Sciatic nerve (tissue), 2 donors: Measurements from ENCODE around the gene WDR27. TPM values are rescaled to one million over a fixed set of nuclear protein-coding genes. Genes with fewer than 3 reads are reported as not detected.
"Not testable (repeated sequence)": the region's sequence is repeated elsewhere in the genome, so short reads cannot be mapped to it uniquely, and the experiment has no call there.

Experiments
- ATAC-seq: fragments of 200-7000 bp; cut with Tn5 transposase; one replicate; pipeline ENCODE4 v1.9.1; 2020; ENCODE audit warnings: mild to moderate bottlenecking, moderate library complexity
- DNase-seq: peaks from one replicate; pipeline ENCODE4 v3.0.0-alpha.2; 2020; ENCODE audit warnings: low spot score
- intact Hi-C: fragments of 100-400 bp; cut with DNase I; formaldehyde crosslinking; loops from one replicate; pipeline ENCODE4 v1.14.2; 2022
- total RNA-seq: library from RNA; stranded (reverse); fragmentation: NEBNext Ultra II Directional; extraction: Animal tissue kit (Norgen Biotek cat#: 25700); gene quantifications from one replicate; pipeline ENCODE4 v1.2.1, GENCODE V29; 2021
- donor health status: DM: no; HTN: no; CAD: no.
- donor health status: DM: no; HTN: no; CAD: no.

WDR27 gene
- total RNA-seq, 1 donor from 2014 or later = 58.5 TPM

GRCh38 chr6:169441292-169441691 is 260.5 kb downstream of the WDR27 start:
- intact Hi-C loops = no loop called here
- DNase-seq (no peak), ATAC-seq (no peak)

- ATAC-seq = no peak
- intact Hi-C loops = no loop called here
- no peak for DNase-seq
Observed at GRCh38 chr6:169439710-169440109, 262.1 kb downstream of the WDR27 start.

GRCh38 chr6:169434554-169434953 is 267.3 kb downstream of the WDR27 start:
- ATAC-seq, DNase-seq, intact Hi-C loops: not testable (repeated sequence)

DNA sequence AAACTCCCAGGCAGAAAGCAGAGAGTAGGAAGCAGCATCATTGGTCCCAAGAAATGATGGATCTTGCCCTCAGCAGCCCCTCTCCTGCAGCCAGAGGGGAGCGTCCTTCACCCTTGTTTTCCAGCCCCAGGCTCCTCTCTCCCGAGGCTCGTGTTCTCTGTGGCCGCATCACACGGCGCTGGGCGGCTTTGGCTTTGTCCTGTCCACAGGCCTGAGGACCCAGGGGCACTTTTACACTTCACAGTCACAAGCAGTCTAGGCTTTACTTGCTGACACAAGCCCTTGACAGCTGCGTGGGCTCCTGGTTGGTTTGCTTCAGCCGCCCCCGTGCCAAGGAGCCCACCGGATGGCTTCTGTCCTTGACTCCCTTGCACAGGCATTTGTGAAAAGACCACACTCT is 272.8 kb downstream of the WDR27 start:
- peak; percentile 3 for ATAC-seq
- intact Hi-C loops = no loop called here
- no peak for DNase-seq

- DNase-seq (no peak), ATAC-seq (peak; percentile 68)
- intact Hi-C loops = no loop called here
Observed at GRCh38 chr6:169428532-169428931, 273.3 kb downstream of the WDR27 start.

GRCh38 chr6:169427856-169428255 is 274.0 kb downstream of the WDR27 start:
- ATAC-seq = peak; percentile 82
- intact Hi-C loops = no loop called here
- no peak for DNase-seq

DNA sequence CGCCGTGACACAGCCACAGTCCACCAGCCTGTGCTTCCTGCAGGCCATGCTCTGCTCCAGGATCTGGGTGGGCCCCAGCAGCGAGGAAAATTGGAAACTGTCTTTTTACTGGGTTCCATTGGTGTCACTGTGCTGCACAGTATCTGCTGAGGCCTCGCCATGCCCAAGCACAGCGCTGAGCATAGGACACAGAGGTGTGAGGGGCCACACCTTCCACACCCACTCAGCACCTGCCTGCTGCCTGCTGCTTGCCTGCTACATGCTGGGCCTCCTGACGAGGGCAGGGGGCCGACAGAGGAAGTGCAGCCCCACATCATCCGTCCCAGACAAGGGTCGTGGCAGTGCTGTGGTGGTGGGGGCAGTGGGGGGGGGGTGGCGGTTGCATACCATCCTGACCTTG is 275.2 kb downstream of the WDR27 start:
- ATAC-seq (no peak), DNase-seq (no peak)
- intact Hi-C loops = no loop called here

- ATAC-seq (no peak), DNase-seq (no peak)
- intact Hi-C loops = no loop called here
Observed at GRCh38 chr6:169425628-169426370, 276.0 kb downstream of the WDR27 start.

GRCh38 chr6:169424821-169425240 is 277.0 kb downstream of the WDR27 start:
- intact Hi-C loops = no loop called here
- peak; percentile 50 for ATAC-seq
- DNase-seq = no peak

DNA sequence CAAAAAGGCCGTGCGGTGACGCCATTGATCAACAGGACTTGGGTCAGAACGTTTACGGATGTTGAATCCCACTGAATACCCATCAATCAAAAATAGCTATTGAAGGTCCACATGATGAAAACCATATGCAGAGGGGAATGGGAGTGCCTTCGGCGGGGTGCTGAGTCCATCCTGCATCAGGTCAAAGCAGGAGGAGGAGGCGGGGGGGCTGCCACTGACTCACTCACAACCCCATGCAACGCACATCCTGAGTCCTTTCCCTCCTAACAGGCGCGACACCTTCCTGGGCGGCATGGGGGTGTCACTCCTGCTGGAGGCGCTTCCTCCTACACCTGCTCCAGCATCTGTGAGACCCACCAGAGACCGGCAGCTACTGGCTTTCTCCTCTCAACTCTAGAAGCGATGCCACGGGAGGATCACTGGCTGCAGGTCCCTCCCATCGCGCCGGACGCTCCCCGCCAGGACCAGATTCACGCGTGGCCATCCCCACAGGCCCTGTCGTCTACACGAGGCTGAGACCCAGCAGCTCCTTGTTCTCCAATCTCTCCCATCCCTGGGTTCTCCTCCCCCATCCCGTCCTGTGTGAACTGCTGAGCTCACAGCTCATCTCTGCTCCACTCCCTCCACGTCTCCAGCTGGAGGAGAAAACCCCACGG is 277.6 kb downstream of the WDR27 start:
- DNase-seq = no peak
- peak; percentile 3 for ATAC-seq
- intact Hi-C loops = no loop called here

GRCh38 chr6:169421586-169422264 is 280.1 kb downstream of the WDR27 start:
- ATAC-seq (no peak), DNase-seq (no peak)
- intact Hi-C loops = no loop called here

GRCh38 chr6:169420912-169421543 is 280.8 kb downstream of the WDR27 start:
- intact Hi-C loops = no loop called here
- DNase-seq = no peak
- ATAC-seq = no peak

DNA sequence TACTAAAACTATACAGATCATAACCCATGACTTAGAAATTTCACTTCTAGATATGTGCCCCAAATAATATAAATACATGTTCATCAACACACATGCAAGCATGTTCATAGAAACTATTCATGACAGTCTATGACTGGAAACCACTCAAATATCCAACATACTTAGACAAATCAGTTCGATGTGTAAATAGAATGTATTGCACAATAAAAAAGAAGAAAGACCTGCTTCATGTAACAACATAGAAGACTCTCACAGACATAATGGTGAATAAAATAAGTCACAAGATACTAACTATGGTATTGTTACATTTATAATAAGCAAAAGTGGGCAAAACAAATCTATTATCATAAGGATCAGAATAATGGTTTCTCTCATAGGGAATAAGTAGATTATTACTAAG is 284.7 kb downstream of the WDR27 start:
- intact Hi-C loops = no loop called here
- DNase-seq (no peak), ATAC-seq (no peak)

- intact Hi-C loops = no loop called here
- no peak for DNase-seq
- peak; percentile 63 for ATAC-seq
Observed at GRCh38 chr6:169416249-169416648, 285.6 kb downstream of the WDR27 start.

DNA sequence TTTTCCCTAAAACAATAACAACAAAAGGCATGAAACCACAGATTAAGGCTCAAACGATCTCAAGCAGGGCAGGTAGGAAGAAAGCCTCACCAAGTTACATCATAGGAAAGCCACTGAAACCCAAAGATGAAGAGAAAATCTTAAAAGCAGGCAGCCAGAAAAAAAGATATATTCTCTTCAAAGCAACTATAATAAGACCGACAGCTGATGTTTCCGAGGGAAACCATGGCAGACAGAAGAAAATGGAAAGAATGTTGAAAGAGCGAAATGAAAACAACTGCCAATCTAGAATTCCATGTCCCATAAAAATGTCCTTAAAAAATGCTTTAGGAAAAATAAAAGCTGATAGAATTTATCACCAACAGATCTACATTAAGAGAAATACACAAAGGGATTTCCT is 286.6 kb downstream of the WDR27 start:
- ATAC-seq (no peak), DNase-seq (no peak)
- intact Hi-C loops = no loop called here

DNA sequence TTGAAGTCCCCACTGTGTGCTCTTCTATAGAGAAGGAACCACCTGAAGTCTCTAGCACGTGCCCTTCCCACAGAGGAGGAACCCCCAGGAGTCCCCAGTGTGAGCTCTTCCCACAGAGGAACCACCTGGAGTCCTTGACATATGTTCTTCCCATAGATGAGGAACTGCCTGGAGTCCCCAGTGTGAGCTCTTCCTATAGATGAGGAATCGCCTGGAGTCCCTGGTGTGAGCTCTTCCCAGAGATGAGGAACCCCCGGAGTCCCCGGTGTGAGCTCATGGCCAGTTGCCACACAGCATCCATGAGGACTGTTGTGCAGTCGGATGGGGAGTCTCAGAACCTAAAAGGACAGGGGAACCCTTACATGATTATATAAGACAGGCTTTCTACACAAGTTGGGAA is 290.1 kb downstream of the WDR27 start:
- DNase-seq = no peak
- intact Hi-C loops = no loop called here
- ATAC-seq = no peak

- no peak for ATAC-seq
- intact Hi-C loops = no loop called here
- DNase-seq = no peak
Observed at GRCh38 chr6:169411296-169411695, 290.5 kb downstream of the WDR27 start.

GRCh38 chr6:169409742-169410312 is 292.0 kb downstream of the WDR27 start:
- no peak for ATAC-seq
- intact Hi-C loops = no loop called here
- DNase-seq = no peak

GRCh38 chr6:169407325-169407724 is 294.5 kb downstream of the WDR27 start:
- no peak for DNase-seq
- intact Hi-C loops = no loop called here
- ATAC-seq = peak; percentile 64
